ENCODE measurements around the gene PTPRC.

PTPRC gene

DNA sequence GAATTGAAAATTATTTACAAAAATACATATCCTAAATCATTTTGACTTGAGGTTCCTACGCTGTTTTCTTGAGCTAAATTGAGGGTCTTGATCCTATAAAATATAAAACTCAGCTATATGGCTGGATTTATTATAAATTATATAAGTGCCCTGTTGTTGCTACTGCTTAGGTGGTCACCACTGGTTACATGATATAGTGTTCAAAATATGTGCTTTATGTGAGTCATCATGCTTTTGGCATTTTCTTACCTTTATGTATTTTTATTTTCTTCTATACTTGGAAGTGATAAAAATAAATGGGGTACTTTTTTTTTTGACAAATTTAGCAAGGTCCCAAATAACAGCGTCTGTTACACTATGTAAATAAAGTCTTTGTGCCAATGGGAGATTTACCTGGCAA, 31.1 kb upstream of the PTPRC start:
- no peak overlapping the region for H3K4me3 ChIP-seq (ENCODE audit: low read depth, low read length)

GRCh38 chr1:198610362-198610761, 28.5 kb upstream of the PTPRC start:
- H3K4me3 ChIP-seq (ENCODE audit: low read depth, low read length) = no peak overlapping the region
- no peak for DNase-seq (ENCODE audit: low read depth)
- TF ChIP-seq MAX (IDR thresholded peaks at IDR 0.05; ENCODE audit: low read depth, low read length) (no peak), POLR2A (IDR thresholded peaks at IDR 0.05; ENCODE audit: extremely low read depth, insufficient read length) (no peak), MYC (IDR thresholded peaks at IDR 0.05; ENCODE audit: low read depth, low read length) (no peak), CTCF (IDR thresholded peaks at IDR 0.05; ENCODE audit: low read depth, low read length) (no peak)

More for the DNA sequence above, 31.1 kb upstream of the PTPRC start:
- no peak for DNase-seq (ENCODE audit: low read depth)
- no peak for TF ChIP-seq MAX (IDR thresholded peaks at IDR 0.05; ENCODE audit: low read depth, low read length)
- TF ChIP-seq CTCF (IDR thresholded peaks at IDR 0.05; ENCODE audit: low read depth, low read length) = no peak
- TF ChIP-seq POLR2A (IDR thresholded peaks at IDR 0.05; ENCODE audit: extremely low read depth, insufficient read length) = no peak
- no peak for TF ChIP-seq MYC (IDR thresholded peaks at IDR 0.05; ENCODE audit: low read depth, low read length)

GRCh38 chr1:198611219-198611618, 27.6 kb upstream of the PTPRC start:
- H3K4me3 ChIP-seq (ENCODE audit: low read depth, low read length) = no peak overlapping the region
- no peak for DNase-seq (ENCODE audit: low read depth)
- TF ChIP-seq POLR2A (IDR thresholded peaks at IDR 0.05; ENCODE audit: extremely low read depth, insufficient read length) (no peak), MAX (IDR thresholded peaks at IDR 0.05; ENCODE audit: low read depth, low read length) (no peak), CTCF (IDR thresholded peaks at IDR 0.05; ENCODE audit: low read depth, low read length) (no peak), MYC (IDR thresholded peaks at IDR 0.05; ENCODE audit: low read depth, low read length) (no peak)

DNA sequence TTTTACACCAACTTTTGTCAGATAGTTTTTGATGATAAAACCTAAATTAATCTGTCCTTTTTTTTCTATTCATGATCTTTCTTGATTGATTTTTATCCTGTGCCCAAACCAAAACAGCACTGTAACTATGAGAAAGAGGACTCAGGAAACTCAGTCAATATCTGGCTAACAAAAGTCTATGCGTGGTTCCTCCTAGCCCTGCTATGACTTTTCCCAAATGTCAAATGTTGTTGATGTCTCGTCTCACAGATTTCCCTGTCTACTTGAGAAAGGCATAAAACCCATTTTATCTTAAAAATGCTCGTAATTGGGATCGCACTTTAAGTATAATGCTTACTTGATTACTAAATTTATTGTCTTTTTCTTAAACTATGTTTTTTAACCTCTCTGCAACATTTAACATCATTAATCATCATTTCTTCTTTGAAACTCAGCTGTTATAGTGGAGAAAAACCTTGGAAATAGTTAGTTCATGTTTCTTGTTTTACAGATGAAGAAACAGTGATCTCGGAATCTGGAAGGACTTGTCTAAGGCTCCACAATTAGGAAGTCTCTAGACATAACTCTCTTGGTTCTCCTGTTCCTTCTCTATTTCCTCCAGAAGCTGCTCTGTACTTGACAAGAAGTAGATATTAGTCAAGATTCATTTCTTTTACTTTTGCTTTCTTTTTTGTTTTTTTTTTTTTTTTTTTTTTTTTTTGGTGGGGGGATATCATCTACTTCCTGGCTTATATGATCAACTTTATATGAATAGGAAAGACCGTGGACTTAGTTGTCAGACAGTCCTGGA, 26.2 kb upstream of the PTPRC start:
- TF ChIP-seq POLR2A (IDR thresholded peaks at IDR 0.05; ENCODE audit: extremely low read depth, insufficient read length) (no peak), CTCF (IDR thresholded peaks at IDR 0.05; ENCODE audit: low read depth, low read length) (no peak), MYC (IDR thresholded peaks at IDR 0.05; ENCODE audit: low read depth, low read length) (no peak), MAX (IDR thresholded peaks at IDR 0.05; ENCODE audit: low read depth, low read length) (no peak)
- H3K4me3 ChIP-seq (ENCODE audit: low read depth, low read length) = no peak overlapping the region
- no peak for DNase-seq (ENCODE audit: low read depth)

DNA sequence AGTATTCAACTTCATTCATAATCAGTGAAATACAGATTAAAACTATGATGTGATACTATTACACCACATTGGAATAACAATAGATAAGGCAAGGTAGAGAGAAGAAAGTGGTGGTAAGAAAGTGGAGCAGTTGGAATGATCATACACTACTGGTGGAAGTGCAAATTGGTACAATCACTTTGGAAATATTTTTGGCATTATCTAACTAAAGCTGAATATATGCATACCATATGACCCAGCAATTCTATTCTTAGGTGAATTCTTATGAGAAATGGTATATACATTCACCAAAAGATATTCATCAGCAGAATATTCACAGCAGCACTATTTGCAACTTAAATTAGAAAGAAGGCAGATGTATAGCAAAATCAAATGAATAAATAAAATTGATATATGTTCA, 21.4 kb upstream of the PTPRC start:
- DNase-seq (ENCODE audit: low read depth) = no peak
- TF ChIP-seq MAX (IDR thresholded peaks at IDR 0.05; ENCODE audit: low read depth, low read length) = no peak
- H3K4me3 ChIP-seq (ENCODE audit: low read depth, low read length) = no peak overlapping the region

DNA sequence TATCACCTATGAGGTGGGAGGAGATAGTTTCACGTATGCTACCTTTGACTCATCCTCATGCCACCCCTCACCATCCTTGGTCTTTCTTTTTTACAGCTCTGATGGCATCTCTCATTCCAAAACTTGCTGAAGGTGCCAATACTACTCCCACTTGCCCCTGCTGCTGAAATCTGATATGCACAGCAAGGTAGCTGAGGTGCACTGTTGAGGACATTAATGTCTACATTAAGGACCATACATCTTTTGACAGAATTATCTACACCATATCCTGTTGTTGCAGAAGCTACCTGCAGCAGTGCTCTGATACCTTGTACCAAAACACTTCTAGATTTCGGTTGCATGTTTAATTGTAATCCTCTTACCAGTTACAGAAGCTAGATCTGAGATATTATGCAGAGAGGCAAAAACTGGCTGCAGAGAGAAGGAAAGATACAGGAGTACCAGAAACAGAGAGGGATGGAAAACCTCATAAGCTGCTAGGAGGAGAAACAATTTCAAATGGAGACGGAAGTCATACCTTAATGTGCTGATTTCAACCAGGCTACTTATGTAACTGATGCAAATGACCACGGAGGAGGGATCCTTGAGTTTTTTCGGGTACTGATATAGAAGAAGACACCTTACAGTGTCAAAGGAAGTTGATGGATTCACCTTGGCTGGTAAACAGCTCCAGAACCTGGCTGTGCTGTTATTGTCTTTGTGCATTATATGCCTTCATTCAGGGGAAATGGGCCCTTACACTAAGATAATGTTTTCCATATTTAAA, 19.3 kb upstream of the PTPRC start:
- no peak for DNase-seq (ENCODE audit: low read depth)
- TF ChIP-seq POLR2A (IDR thresholded peaks at IDR 0.05; ENCODE audit: extremely low read depth, insufficient read length) = no peak
- no peak for TF ChIP-seq MAX (IDR thresholded peaks at IDR 0.05; ENCODE audit: low read depth, low read length)
- TF ChIP-seq MYC (IDR thresholded peaks at IDR 0.05; ENCODE audit: low read depth, low read length) = no peak
- TF ChIP-seq CTCF (IDR thresholded peaks at IDR 0.05; ENCODE audit: low read depth, low read length) = no peak
- H3K4me3 ChIP-seq (ENCODE audit: low read depth, low read length) = no peak overlapping the region

Data from NB4 (cell line).